Neural progenitor cell (in vitro differentiated cells): ENCODE measurements around the gene CCDC152. TPM values are rescaled to one million over a fixed set of nuclear protein-coding genes. Genes with fewer than 3 reads are reported as not detected.

Source experiments
- DNase-seq: peaks from one replicate; pipeline ENCODE4 v3.0.0-alpha.2; 2016; ENCODE audit warnings: low spot score
- H2AFZ ChIP-seq: fragments of 200-600 bp; sonication (generic); replicated peaks from 2 replicates; pipeline ENCODE4 v1.6.1; 2016; ENCODE audit warnings: antibody characterized with exemption
- H3F3A ChIP-seq: fragments of 200-600 bp; sonication (generic); 2 replicates; pipeline ENCODE4 v1.6.1; 2016; ENCODE audit warnings: antibody characterized with exemption, low read depth
- H3K27ac ChIP-seq: fragments of 200-600 bp; sonication (generic); 2 replicates; pipeline ENCODE4 v1.5.1; 2016; ENCODE audit warnings: mild to moderate bottlenecking
- H3K27me3 ChIP-seq: fragments of 200-600 bp; sonication (generic); 2 replicates; pipeline ENCODE4 v1.6.1; 2016; ENCODE audit warnings: mild to moderate bottlenecking, moderate library complexity
- H3K36me3 ChIP-seq: fragments of 200-600 bp; sonication (generic); 2 replicates; pipeline ENCODE4 v1.5.1; 2016
- H3K4me1 ChIP-seq: fragments of 200-600 bp; sonication (generic); 2 replicates; pipeline ENCODE4 v1.6.1; 2016; ENCODE audit warnings: mixed run types
- H3K4me2 ChIP-seq: fragments of 200-600 bp; sonication (generic); 2 replicates; pipeline ENCODE4 v1.6.1; 2016
- H3K4me3 ChIP-seq: fragments of 200-600 bp; sonication (generic); 2 replicates; pipeline ENCODE4 v1.5.1; 2016
- H3K79me2 ChIP-seq: fragments of 200-600 bp; sonication (generic); 2 replicates; pipeline ENCODE4 v1.6.1; 2016; ENCODE audit warnings: low read depth
- H3K9ac ChIP-seq: fragments of 200-600 bp; sonication (generic); 2 replicates; pipeline ENCODE4 v1.6.1; 2016
- H3K9me3 ChIP-seq: fragments of 200-600 bp; sonication (generic); 2 replicates; pipeline ENCODE4 v1.5.1; 2016; ENCODE audit warnings: low read depth
- H4K20me1 ChIP-seq: fragments of 200-600 bp; sonication (generic); 2 replicates; pipeline ENCODE4 v1.6.1; 2016; ENCODE audit warnings: low read depth
- H3K27ac Mint-ChIP-seq: 3 replicates; pipeline ENCODE4 v1.8.0; 2021; ENCODE audit warnings: mixed read lengths
- H3K27me3 Mint-ChIP-seq: 2 replicates; pipeline ENCODE4 v1.8.0; 2022; ENCODE audit warnings: low read depth, mild to moderate bottlenecking, inconsistent platforms, moderate library complexity, mixed read lengths; ENCODE audit not compliant: insufficient read depth
- H3K36me3 Mint-ChIP-seq: 3 replicates; pipeline ENCODE4 v1.8.0; 2021; ENCODE audit warnings: mixed read lengths
- H3K4me1 Mint-ChIP-seq: 3 replicates; pipeline ENCODE4 v1.8.0; 2021; ENCODE audit warnings: mixed read lengths
- H3K4me3 Mint-ChIP-seq: 3 replicates; pipeline ENCODE4 v1.8.0; 2021; ENCODE audit warnings: mild to moderate bottlenecking, moderate library complexity, mixed read lengths
- H3K9me3 Mint-ChIP-seq: 3 replicates; pipeline ENCODE4 v1.8.0; 2020; ENCODE audit warnings: mixed read lengths
- EZH2 ChIP-seq: fragments of 200-600 bp; sonication (generic); IDR thresholded peaks from 2 replicates; pipeline ENCODE4 v1.6.1; 2017; ENCODE audit warnings: antibody characterized with exemption, mild to moderate bottlenecking, moderate library complexity
- EZH2phosphoT487 ChIP-seq: fragments of 200-600 bp; sonication (generic); IDR thresholded peaks from 2 replicates; pipeline ENCODE4 v1.6.1; 2017; ENCODE audit warnings: antibody characterized with exemption
- total RNA-seq: library from RNA; depleted of rRNA; stranded (reverse); fragments of >200 nt; gene quantifications from 2 replicates; pipeline ENCODE4 v1.2.3, GENCODE V29; 2015; ENCODE audit warnings: low replicate concordance
- TF ChIP-seq, protein P1 (sequence below): fragments of 200-600 bp; sonication (generic); IDR thresholded peaks from 2 replicates; pipeline ENCODE4 v1.5.1; 2017; ENCODE audit warnings: antibody characterized with exemption, mild to moderate bottlenecking

Gene CCDC152
- total RNA-seq, 1 donor from 2014 or later = 23.9 TPM

DNA sequence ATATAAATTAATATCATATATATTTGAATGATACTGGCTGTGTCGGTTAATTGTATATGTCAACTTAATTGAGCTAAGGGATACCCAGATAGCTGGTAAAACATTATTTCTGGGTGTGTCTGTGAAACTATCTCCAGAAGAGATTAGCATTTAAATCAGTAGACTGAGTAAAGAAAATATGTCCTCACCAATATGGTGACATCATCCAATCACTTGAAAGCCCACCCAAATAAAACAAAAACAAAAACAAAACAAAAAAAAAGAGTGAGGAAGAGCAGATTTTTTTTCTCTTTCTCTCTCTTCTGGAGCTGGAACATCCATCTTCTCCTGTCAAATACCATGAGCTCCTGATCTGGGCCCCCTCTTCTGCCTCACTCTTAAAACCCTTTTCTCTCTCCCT is 15.7 kb upstream of the CCDC152 start:
- Histone ChIP-seq H3K36me3 (no peaks in the 10 kb centered on the region), H3K27ac (no peak overlapping the region), H3F3A (no peaks in the 10 kb centered on the region), H3K9ac (no peak overlapping the region), H3K79me2 (no peaks in the 10 kb centered on the region), H4K20me1 (no peaks in the 10 kb centered on the region), H3K27me3 (no peaks in the 10 kb centered on the region), H3K9me3 (no peaks in the 10 kb centered on the region), H3K4me1 (peaks cover 4% of the 10 kb centered on the region), H2AFZ (no peak overlapping the region), H3K4me2 (no peak overlapping the region), H3K4me3 (no peak overlapping the region)
- Mint-ChIP-seq H3K27me3 (peaks cover 3% of the 10 kb centered on the region), H3K4me3 (no peak overlapping the region), H3K27ac (no peak overlapping the region), H3K9me3 (no peaks in the 10 kb centered on the region), H3K4me1 (no peaks in the 10 kb centered on the region), H3K36me3 (no peaks in the 10 kb centered on the region)
- no peak for DNase-seq
- no peak for TF ChIP-seq EZH2
- TF ChIP-seq, protein P1, sequence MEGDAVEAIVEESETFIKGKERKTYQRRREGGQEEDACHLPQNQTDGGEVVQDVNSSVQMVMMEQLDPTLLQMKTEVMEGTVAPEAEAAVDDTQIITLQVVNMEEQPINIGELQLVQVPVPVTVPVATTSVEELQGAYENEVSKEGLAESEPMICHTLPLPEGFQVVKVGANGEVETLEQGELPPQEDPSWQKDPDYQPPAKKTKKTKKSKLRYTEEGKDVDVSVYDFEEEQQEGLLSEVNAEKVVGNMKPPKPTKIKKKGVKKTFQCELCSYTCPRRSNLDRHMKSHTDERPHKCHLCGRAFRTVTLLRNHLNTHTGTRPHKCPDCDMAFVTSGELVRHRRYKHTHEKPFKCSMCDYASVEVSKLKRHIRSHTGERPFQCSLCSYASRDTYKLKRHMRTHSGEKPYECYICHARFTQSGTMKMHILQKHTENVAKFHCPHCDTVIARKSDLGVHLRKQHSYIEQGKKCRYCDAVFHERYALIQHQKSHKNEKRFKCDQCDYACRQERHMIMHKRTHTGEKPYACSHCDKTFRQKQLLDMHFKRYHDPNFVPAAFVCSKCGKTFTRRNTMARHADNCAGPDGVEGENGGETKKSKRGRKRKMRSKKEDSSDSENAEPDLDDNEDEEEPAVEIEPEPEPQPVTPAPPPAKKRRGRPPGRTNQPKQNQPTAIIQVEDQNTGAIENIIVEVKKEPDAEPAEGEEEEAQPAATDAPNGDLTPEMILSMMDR = no peak
- no peak for TF ChIP-seq EZH2phosphoT487

DNA sequence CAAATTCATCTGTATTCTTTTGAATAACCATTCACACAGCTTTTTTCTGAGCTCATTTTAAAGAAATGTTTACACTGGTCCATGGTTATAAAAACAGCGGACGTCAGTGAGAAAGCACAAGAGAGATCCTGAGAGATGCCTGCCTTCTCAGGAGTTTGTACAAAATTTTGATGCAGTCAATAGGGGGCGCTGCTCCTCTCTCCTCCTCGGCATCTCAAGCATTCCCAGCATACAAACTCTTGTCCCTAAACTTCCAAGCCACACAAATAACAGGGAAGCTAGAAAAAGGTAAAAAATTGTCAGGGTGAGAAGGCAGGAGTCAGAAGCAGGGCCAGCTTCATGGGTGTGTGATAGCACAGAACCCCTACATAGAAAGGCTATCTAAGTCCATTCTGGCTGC is 11.2 kb upstream of the CCDC152 start:
- no peak overlapping the region for H3K27ac ChIP-seq
- Mint-ChIP-seq H3K4me3 (no peak overlapping the region), H3K36me3 (no peaks in the 10 kb centered on the region), H3K27ac (no peak overlapping the region), H3K27me3 (peaks cover 3% of the 10 kb centered on the region), H3K4me1 (no peaks in the 10 kb centered on the region), H3K9me3 (no peaks in the 10 kb centered on the region)
- no peaks in the 10 kb centered on the region for H3K9me3 ChIP-seq
- no peaks in the 10 kb centered on the region for H3F3A ChIP-seq
- peaks cover 5% of the 10 kb centered on the region for H3K4me1 ChIP-seq
- H3K36me3 ChIP-seq = no peaks in the 10 kb centered on the region
- DNase-seq = peak; percentile 45
- H3K27me3 ChIP-seq = no peaks in the 10 kb centered on the region
- H3K9ac ChIP-seq = no peak overlapping the region
- H3K79me2 ChIP-seq = no peaks in the 10 kb centered on the region
- no peak overlapping the region for H2AFZ ChIP-seq
- no peak overlapping the region for H3K4me3 ChIP-seq
- no peak overlapping the region for H3K4me2 ChIP-seq
- no peaks in the 10 kb centered on the region for H4K20me1 ChIP-seq
- TF ChIP-seq EZH2phosphoT487 = no peak
- TF ChIP-seq, protein P1 = peak; percentile 78

DNA sequence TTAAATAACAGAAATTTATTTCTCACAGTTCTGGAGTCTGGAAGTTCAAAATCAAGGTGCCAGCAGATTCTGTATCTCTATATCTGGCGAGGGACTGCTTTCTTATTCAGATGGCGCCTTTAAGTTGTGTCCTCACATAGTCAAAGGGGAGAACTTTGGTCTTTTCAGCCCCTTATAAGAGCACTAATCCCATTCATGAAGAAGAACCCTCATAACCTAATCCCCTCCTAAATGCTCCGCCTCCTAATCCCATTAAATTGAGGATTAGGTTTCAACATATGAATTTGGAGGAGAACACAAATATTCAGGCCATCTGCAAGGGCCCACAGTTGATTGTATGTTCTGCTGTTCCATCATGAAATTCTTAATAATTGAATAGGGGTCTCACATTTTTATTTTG is 10.8 kb upstream of the CCDC152 start:
- Histone ChIP-seq H3K4me1 (peaks cover 5% of the 10 kb centered on the region), H3K9me3 (no peaks in the 10 kb centered on the region), H3K4me3 (no peak overlapping the region), H3K27ac (no peak overlapping the region), H3F3A (no peaks in the 10 kb centered on the region), H3K27me3 (no peaks in the 10 kb centered on the region), H2AFZ (no peak overlapping the region), H3K79me2 (no peaks in the 10 kb centered on the region), H4K20me1 (no peaks in the 10 kb centered on the region), H3K4me2 (no peak overlapping the region), H3K9ac (no peak overlapping the region), H3K36me3 (no peaks in the 10 kb centered on the region)
- Mint-ChIP-seq H3K27ac (no peak overlapping the region), H3K4me1 (no peaks in the 10 kb centered on the region), H3K27me3 (peaks cover 3% of the 10 kb centered on the region), H3K9me3 (no peaks in the 10 kb centered on the region), H3K36me3 (no peaks in the 10 kb centered on the region), H3K4me3 (no peak overlapping the region)
- DNase-seq = peak; percentile 5
- TF ChIP-seq EZH2phosphoT487 (no peak), EZH2 (no peak)
- TF ChIP-seq, protein P1 = no peak
